ENCODE results near the gene SPOCK3.
"Not testable (repeated sequence)": the region's sequence is repeated elsewhere in the genome, so short reads cannot be mapped to it uniquely, and the experiment has no call there.

The SPOCK3 gene

GRCh38 chr4:166957451-166957850 is 276.8 kb downstream of the SPOCK3 start:
- no peak for DNase-seq (ENCODE audit: low spot score)

DNA sequence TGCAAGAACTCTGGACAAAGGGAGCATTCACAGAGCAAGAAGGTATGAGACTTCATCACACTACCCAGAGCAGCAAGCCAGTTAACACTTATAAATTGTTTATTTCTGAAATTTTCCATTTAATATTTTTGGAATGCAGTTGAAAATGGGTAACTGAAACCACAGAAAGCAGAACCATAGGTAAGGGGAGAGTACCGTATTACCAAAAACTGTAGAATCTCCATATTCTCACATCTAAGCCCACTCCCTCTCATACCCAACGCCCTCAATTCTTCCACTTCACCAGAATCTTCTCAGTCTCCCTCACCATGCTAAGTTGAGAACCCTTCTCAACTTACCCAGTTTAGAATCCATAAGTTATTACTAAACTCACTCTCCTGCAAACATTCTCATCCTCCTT is 277.8 kb downstream of the SPOCK3 start:
- DNase-seq (ENCODE audit: low spot score), result no peak

DNA sequence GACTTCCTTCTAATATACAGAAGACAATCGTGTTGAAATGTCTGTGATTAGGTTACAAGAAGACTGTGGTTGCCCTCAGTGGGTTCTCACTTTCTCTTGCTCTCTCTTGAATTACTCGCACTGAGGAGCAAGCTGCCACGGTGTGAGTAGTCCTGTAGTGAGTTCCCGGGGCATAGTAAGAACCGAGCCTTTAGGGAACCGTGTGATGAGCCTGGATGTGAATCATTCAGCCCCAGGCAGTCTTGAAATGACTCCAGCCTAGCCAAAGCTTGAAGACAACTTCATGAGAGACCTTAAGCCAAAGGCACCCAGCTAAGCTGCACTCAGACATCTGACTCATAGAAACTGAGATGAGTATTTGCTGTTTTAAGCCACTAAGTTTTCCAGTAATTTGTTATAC is 292.7 kb downstream of the SPOCK3 start:
- DNase-seq (ENCODE audit: low spot score), result no peak

DNA sequence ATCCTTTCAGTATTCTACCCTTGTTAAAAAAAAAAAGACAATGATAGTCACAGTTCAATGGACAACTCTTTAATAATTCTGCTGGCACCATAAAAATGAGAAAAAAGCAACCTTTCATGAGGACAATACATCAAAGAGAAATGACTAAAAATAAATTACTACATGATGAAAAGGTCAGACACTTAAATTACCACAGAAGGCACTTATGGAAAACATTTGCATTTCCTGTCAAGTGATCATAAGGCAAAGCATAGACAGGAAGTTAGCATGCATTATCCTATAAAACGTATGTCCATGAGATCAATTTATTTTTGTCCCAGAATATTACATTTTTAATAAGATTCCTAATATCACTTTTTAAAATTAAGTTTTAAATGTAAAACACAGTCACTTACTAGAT is 303.8 kb downstream of the SPOCK3 start:
- no peak for DNase-seq (ENCODE audit: low spot score)

GRCh38 chr4:166924424-166924823 is 309.9 kb downstream of the SPOCK3 start:
- no peak for DNase-seq (ENCODE audit: low spot score)

GRCh38 chr4:166913926-166914325 is 320.4 kb downstream of the SPOCK3 start:
- DNase-seq (ENCODE audit: low spot score), result no peak

- no peak for DNase-seq (ENCODE audit: low spot score)
These were observed 330.9 kb downstream of the SPOCK3 start for GRCh38 chr4:166903408-166903807.

DNA sequence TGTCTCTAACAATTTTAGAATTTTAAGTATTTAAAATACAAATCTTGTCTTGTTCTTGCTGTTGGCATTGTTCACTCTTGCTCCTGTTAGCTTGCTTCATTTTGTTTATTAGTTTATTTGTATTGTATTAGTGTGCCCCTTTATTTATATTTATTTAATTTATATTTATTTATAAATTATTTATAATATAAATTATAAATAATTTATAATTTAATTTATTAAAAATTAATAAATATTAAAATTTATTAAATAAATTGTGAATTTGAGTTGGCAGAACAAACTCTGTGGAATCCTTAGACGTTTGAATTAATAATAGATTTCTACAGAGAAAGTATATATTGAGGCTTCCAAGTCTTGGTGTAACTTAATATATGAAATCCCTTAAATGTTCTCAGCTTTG is 331.4 kb downstream of the SPOCK3 start:
- no peak for DNase-seq (ENCODE audit: low spot score)

- no peak for DNase-seq (ENCODE audit: low spot score)
These were observed 338.0 kb downstream of the SPOCK3 start for GRCh38 chr4:166896254-166896653.

GRCh38 chr4:166895771-166896170 is 338.5 kb downstream of the SPOCK3 start:
- no peak for DNase-seq (ENCODE audit: low spot score)

GRCh38 chr4:166887457-166887856 is 346.8 kb downstream of the SPOCK3 start:
- no peak for DNase-seq (ENCODE audit: low spot score)

GRCh38 chr4:166886718-166887117 is 347.6 kb downstream of the SPOCK3 start:
- DNase-seq (ENCODE audit: low spot score), result peak; percentile 30

DNA sequence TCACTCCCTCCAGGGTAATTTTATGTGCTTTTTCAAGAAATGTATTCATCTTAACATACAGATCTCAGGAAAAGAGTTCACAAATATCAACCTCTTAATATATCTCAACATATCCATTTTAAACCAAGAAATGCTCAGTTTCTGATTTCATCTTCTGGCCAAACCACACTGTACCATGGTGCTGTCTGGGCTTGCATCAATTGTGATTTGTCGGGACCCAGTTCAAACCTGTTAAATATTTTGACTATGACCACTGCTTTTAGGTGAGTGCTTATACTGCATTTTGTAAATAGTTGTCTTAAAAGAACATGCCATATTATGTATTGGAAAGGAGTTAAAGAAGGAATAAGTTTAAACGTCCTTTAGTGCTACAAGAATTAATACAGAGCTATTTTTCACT is 352.1 kb downstream of the SPOCK3 start:
- no peak for DNase-seq (ENCODE audit: low spot score)

DNA sequence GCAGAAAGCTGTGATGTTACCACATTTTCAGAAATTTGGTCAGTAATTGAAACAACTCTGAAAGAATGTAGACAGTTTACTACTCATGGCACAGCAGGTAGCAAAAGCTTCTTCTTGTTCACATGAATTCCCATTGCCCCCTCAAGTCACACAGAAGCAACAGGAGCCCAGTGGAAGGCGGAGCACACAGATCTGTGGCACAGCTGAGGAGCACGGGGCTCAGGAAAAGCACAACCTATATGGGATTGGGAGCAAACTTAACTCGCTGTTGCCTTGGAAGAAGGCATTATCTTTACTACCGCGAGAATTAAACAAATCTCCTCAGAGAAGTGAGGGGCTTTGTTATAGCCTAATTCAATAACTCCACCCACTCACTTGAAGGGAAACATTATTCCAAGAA is 358.5 kb downstream of the SPOCK3 start:
- DNase-seq (ENCODE audit: low spot score), result no peak

GRCh38 chr4:166862032-166862431 is 372.3 kb downstream of the SPOCK3 start:
- peak; percentile 56 for DNase-seq (ENCODE audit: low spot score)

DNA sequence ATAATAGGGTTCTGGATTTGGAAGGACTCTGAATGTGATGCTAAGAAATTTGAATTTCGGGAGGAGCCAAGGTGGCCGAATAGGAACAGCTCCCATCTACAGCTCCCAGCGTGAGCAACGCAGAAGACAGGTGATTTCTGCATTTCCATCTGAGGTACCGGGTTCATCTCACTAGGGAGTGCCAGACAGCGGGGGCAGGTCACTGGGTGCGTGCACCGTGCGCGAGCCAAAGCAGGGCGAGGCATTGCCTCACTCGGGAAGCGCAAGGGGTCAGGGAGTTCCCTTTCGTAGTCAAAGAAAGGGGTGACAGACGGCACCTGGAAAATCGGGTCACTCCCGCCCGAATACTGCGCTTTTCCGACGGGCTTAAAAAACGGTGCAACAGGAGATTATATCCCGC is 383.9 kb downstream of the SPOCK3 start:
- DNase-seq (ENCODE audit: low spot score), result not testable (repeated sequence)

DNA sequence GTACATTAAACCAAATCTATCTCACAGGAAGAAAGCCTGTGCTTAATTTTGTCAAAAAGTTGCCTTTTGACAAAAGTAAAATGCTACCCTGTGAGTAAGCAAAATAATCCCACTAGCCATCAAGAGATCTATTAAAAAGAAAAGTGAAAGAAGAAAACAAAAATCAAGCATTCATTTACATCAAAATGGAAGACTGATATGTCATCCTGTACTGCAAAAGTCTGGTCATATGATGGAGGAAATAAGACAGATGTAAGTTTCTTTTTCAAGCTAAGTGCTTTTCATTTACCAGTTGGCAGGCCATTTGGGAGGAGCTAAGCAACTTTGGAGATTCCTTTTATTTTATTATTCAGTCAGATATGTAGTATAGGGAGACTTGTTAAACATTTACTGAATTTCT is 387.4 kb downstream of the SPOCK3 start:
- no peak for DNase-seq (ENCODE audit: low spot score)

DNA sequence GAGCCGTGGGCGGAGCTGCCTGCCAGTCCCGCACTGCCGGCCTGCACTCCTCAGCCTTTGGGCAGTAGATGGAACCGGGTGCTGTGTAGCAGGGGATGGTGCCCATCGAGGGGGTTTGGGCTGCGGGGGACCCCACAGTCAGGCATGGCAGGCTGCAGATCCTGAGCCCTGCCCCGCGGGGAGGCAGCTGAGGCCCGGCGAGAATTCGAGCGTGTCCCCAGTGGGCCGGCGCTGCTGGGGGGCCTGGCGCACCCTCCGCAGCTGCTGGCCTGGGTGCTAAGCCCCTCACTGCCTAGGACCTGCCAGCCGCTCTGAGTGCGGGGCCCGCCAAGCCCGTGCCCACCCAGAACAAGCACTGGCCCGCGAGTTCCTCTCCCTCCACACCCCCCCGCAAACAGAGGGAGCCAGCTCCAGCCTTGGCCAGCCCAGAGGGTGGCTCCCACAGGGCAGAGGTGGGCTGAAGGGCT is 391.5 kb downstream of the SPOCK3 start:
- DNase-seq (ENCODE audit: low spot score), result no peak

GRCh38 chr4:166839615-166840251 is 394.6 kb downstream of the SPOCK3 start:
- DNase-seq (ENCODE audit: low spot score), result no peak

GRCh38 chr4:166838975-166839614 is 395.2 kb downstream of the SPOCK3 start:
- no peak for DNase-seq (ENCODE audit: low spot score)

- no peak for DNase-seq (ENCODE audit: low spot score)
These were observed 397.4 kb downstream of the SPOCK3 start for GRCh38 chr4:166836865-166837264.

- no peak for DNase-seq (ENCODE audit: low spot score)
These were observed 406.7 kb downstream of the SPOCK3 start for GRCh38 chr4:166827629-166828028.

DNA sequence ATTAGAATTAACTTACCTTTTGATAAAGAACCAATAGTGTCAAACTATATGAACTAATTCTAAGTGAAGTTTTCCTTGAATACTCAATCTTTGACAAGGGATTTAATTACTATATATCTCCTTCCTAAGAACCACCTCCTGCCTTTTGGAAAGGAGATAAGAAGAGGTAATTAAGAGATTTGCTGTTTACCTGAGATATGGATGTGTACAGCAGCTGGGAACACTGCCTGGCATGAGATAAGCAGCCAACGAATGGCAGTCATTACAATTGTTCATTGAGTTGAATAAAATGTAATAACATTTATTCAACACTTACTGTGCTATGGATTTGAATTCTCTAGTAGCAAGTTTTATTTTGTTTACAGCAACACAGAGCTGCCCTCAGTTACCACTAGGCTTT is 407.1 kb downstream of the SPOCK3 start:
- DNase-seq (ENCODE audit: low spot score), result no peak

- DNase-seq (ENCODE audit: low spot score), result no peak
These were observed 410.4 kb downstream of the SPOCK3 start for GRCh38 chr4:166823848-166824247.

All from putamen (tissue), 1 donor.